Endothelial cell of umbilical vein (primary cell): ENCODE results near the gene SPTLC1. TPM values are rescaled to one million over a fixed set of nuclear protein-coding genes. Genes with fewer than 3 reads are reported as not detected.
A peak's percentile ranks its signal among the peaks of the same experiment; 100 is the strongest.

Experiments used
- BruUV-seq: library from RNA; stranded (reverse); fragments of 400-500 nt; replicated peaks from 2 replicates; lab custom pipeline; 2021; lab: Mats Ljungman, UMichigan
- CTCF ChIA-PET: fragments of 300-600, 350-600 bp; sonication (Branson Sonifier 250); formaldehyde crosslinking; loops from one replicate; lab custom pipeline; 2021; ENCODE audit warnings: antibody characterized with exemption, inconsistent platforms; lab: Charles Lee
- POLR2A ChIA-PET: fragments of 300-600, 350-600 bp; sonication (Branson Sonifier 250); formaldehyde crosslinking; loops from one replicate; lab custom pipeline; 2021; ENCODE audit warnings: antibody characterized with exemption, inconsistent platforms; lab: Charles Lee
- DNase-seq: peaks from one replicate; pipeline ENCODE4 v3.0.0-alpha.2; 2011; ENCODE audit warnings: low read depth, low spot score
- FAIRE-seq: peaks from 2 replicates; lab custom pipeline; 2011; peaks lifted over from hg19 to GRCh38; lab: Jason Lieb, UNC
- H2AFZ ChIP-seq: 2 replicates; pipeline ENCODE4 v1.6.0; 2012; ENCODE audit warnings: low read depth, low read length, control low read depth, inconsistent platforms
- H3K27ac ChIP-seq: 2 replicates; pipeline ENCODE4 v1.5.1; 2011; ENCODE audit warnings: low read depth, mild to moderate bottlenecking, control low read depth, low read length, moderate library complexity; ENCODE audit not compliant: insufficient read depth
- H3K27me3 ChIP-seq, 2 experiments: 2 replicates each; pipeline versions ENCODE4 v1.6.0 to v1.6.1; 2011; ENCODE audit warnings: low read length in 2 of 2, mixed read lengths in 1 of 2; ENCODE audit not compliant: control insufficient read depth in 2 of 2, insufficient read depth in 2 of 2
- H3K36me3 ChIP-seq, 2 experiments: 2 replicates in 1 of 2; 3 replicates in 1 of 2; pipeline ENCODE4 v1.5.1; 2011; ENCODE audit warnings: low read length in 2 of 2, mild to moderate bottlenecking in 1 of 2, moderate library complexity in 1 of 2; ENCODE audit not compliant: control insufficient read depth in 2 of 2, insufficient read depth in 2 of 2; ENCODE audit errors: extremely low read depth in 1 of 2
- H3K4me1 ChIP-seq: 3 replicates; pipeline ENCODE4 v1.5.1; 2011; ENCODE audit warnings: mild to moderate bottlenecking, low read length; ENCODE audit not compliant: control insufficient read depth, insufficient read depth; ENCODE audit errors: extremely low read depth
- H3K4me2 ChIP-seq: 2 replicates; pipeline ENCODE4 v1.6.1; 2011; ENCODE audit warnings: low read length, control low read depth, mixed read lengths; ENCODE audit not compliant: insufficient read depth
- H3K4me3 ChIP-seq, 3 experiments: fragments of 200-600 bp in 1 of 3; sonication (generic), shearing (Covaris generic) in 1 of 3; replicated peaks in 1 of 3; 2 replicates each; pipeline ENCODE4 v1.5.1; 2011 to 2016; ENCODE audit warnings: control low read depth in 3 of 3, low read length in 3 of 3, mild to moderate bottlenecking in 2 of 3, inconsistent platforms in 1 of 3, low read depth in 1 of 3, moderate library complexity in 1 of 3; ENCODE audit not compliant: insufficient read depth in 1 of 3
- H3K79me2 ChIP-seq: 2 replicates; pipeline ENCODE4 v1.6.0; 2012; ENCODE audit warnings: low read length, inconsistent platforms; ENCODE audit not compliant: control insufficient read depth, insufficient read depth
- H3K9ac ChIP-seq: replicated peaks from 2 replicates; pipeline ENCODE3; 2011; ENCODE audit warnings: low read length, control low read depth; ENCODE audit not compliant: insufficient read depth; ENCODE audit errors: extremely low read depth
- H3K9me1 ChIP-seq: replicated peaks from 3 replicates; pipeline ENCODE4 v1.6.0; 2011; ENCODE audit warnings: mild to moderate bottlenecking, low read length; ENCODE audit not compliant: control insufficient read depth, insufficient read depth; ENCODE audit errors: extremely low read depth
- H3K9me3 ChIP-seq: replicated peaks from 2 replicates; pipeline ENCODE4 v1.5.1; 2012; ENCODE audit warnings: low read length, inconsistent platforms; ENCODE audit not compliant: control insufficient read depth, insufficient read depth
- H4K20me1 ChIP-seq: replicated peaks from 2 replicates; pipeline ENCODE3; 2011; ENCODE audit warnings: mild to moderate bottlenecking, low read length; ENCODE audit not compliant: control insufficient read depth, insufficient read depth; ENCODE audit errors: extremely low read depth
- CTCF ChIP-seq, 2 donors: IDR thresholded peaks; 1 replicate in 1 of 2; 2 replicates in 1 of 2; pipeline ENCODE4 v1.5.1; 2011; ENCODE audit warnings: low read length in 2 of 2, mild to moderate bottlenecking in 2 of 2, moderate library complexity in 2 of 2, control low read depth in 1 of 2, inconsistent platforms in 1 of 2, low read depth in 1 of 2; ENCODE audit not compliant: insufficient read depth in 1 of 2; ENCODE audit errors: extremely low read depth in 1 of 2
- EZH2 ChIP-seq: IDR thresholded peaks from 2 replicates; pipeline ENCODE4 v1.6.1; 2012; ENCODE audit warnings: borderline replicate concordance, low read depth, mild to moderate bottlenecking, moderate library complexity, low read length, inconsistent platforms; ENCODE audit not compliant: severe bottlenecking
- FOS ChIP-seq: IDR thresholded peaks from 2 replicates; pipeline ENCODE4 v1.6.1; 2011; ENCODE audit warnings: mild to moderate bottlenecking, low read length, moderate library complexity, borderline replicate concordance; ENCODE audit not compliant: insufficient read depth
- GATA2 ChIP-seq: IDR thresholded peaks from 2 replicates; pipeline ENCODE4 v1.7.0; 2011; ENCODE audit warnings: low read depth, mild to moderate bottlenecking, moderate library complexity, mixed read lengths, low read length; ENCODE audit not compliant: insufficient read length, insufficient read depth
- JUN ChIP-seq: IDR thresholded peaks from 2 replicates; pipeline ENCODE4 v1.6.1; 2011; ENCODE audit warnings: borderline replicate concordance, low read depth; ENCODE audit not compliant: insufficient read length, insufficient read depth
- MAX ChIP-seq: IDR thresholded peaks from 2 replicates; pipeline ENCODE4 v1.6.1; 2011; ENCODE audit not compliant: insufficient read depth, insufficient read length
- MYC ChIP-seq: IDR thresholded peaks from one replicate; pipeline ENCODE4 v1.6.1; 2011; ENCODE audit warnings: mild to moderate bottlenecking, low read depth, low read length
- POLR2A ChIP-seq: IDR thresholded peaks from 2 replicates; pipeline ENCODE4 v1.6.1; 2012; ENCODE audit warnings: low read depth, mild to moderate bottlenecking, control low read depth, low read length
- POLR2AphosphoS5 ChIP-seq: IDR thresholded peaks from 2 replicates; pipeline ENCODE4 v1.6.1; 2012; ENCODE audit warnings: low read depth, mild to moderate bottlenecking, control low read depth, low read length, moderate library complexity; ENCODE audit not compliant: insufficient read depth
- dilution Hi-C: fragments of 300-500 bp; cut with MboI; formaldehyde crosslinking; loops from one replicate; pipeline ENCODE4 v1.15.0; 2019; ENCODE audit warnings: low sequenced_read_pairs; ENCODE audit not compliant: extremely low pct_ligation_motif_present
- intact Hi-C: fragments of 100-400 bp; cut with micrococcal nuclease; formaldehyde crosslinking; loops from one replicate; pipeline ENCODE4 v1.10.0; 2022
- polyA plus RNA-seq, 4 experiments: library from polyadenylated mRNA; depleted of rRNA in 3 of 4; stranded (reverse) in 3 of 4; unstranded in 1 of 4; fragments of >200 nt; gene quantifications; 2 replicates each; pipeline versions ENCODE4 v1.2.1 to v1.2.3, GENCODE V29; 2011 to 2012; ENCODE audit warnings: missing spikeins in 1 of 4
- total RNA-seq: library from RNA; stranded (reverse); gene quantifications from 2 replicates; pipeline ENCODE4 v1.2.3, GENCODE V29; 2021

SPTLC1 gene
- total and polyA plus RNA-seq, 2 donors (not counting 3 experiments of a cell fraction or from before 2014, with no cell fraction given), result 35.9 to 68.5 TPM

GRCh38 chr9:92147852-92148180, 32.6 kb upstream of the SPTLC1 start:
- no peaks in the 10 kb centered on the region for H3K9me1 ChIP-seq
- POLR2A ChIA-PET, result interaction anchor here (0.9 kb wide), 1 partner anchor 522 kb away, joined by 3 read pairs; the partner anchor contains the start of gene IPPK

More at GRCh38 chr9:92147852-92148180, 32.6 kb upstream of the SPTLC1 start:
- intact Hi-C loops (no loop called here), dilution Hi-C loops (no loop called here)
- H3K9me3 ChIP-seq, result no peaks in the 10 kb centered on the region
- TF ChIP-seq FOS (no peak), POLR2A (no peak), JUN (no peak), POLR2AphosphoS5 (no peak), GATA2 (no peak), MAX (no peak), CTCF (IDR thresholded peaks at IDR 0.05; ENCODE audit: extremely low read depth in 1 of 2, insufficient read depth in 1 of 2, low read depth in 1 of 2, low read length in 2 of 2) (no peak), EZH2 (no peak), MYC (no peak)
- FAIRE-seq (no peak), DNase-seq (no peak)
- no peaks in the 10 kb centered on the region for H3K79me2 ChIP-seq
- H3K36me3 ChIP-seq, result no peaks in the 10 kb centered on the region
- H3K27ac ChIP-seq, result peak overlapping the region; percentile 86
- no peaks in the 10 kb centered on the region for H3K27me3 ChIP-seq
- no peak overlapping the region for H3K4me2 ChIP-seq
- peaks cover 20% of the 10 kb centered on the region for H3K4me1 ChIP-seq
- no peak overlapping the region for H3K4me3 ChIP-seq
- no TSS peak for BruUV-seq
- H3K9ac ChIP-seq, result peak overlapping the region; percentile 67
- H2AFZ ChIP-seq, result peak overlapping the region; percentile 55
- CTCF ChIA-PET, result interaction anchor here (0.6 to 2.6 kb wide), 2 partner anchors 9 to 48 kb away, joined by 4 to 22 read pairs; no protein-coding TSS in a partner anchor
- no peaks in the 10 kb centered on the region for H4K20me1 ChIP-seq
